Measurements from ENCODE around the gene RPL4. TPM values are rescaled to one million over a fixed set of nuclear protein-coding genes. Genes with fewer than 3 reads are reported as not detected.

Gene RPL4
- total RNA-seq, 1 experiment from 2014 or later = 3,648 TPM

- H3K4me3 Mint-ChIP-seq = no peak overlapping the region
- TF ChIP-seq USF2 (CRISPR knock-in tag; IDR thresholded peaks at IDR 0.05) (peak; percentile 41), ELF4 (CRISPR knock-in tag; IDR thresholded peaks at IDR 0.05; ENCODE audit: low read depth) (no peak)
- no peak for DNase-seq (ENCODE audit: low spot score)
- peaks cover 12% of the 10 kb centered on the region for H3K4me1 Mint-ChIP-seq
- no peaks in the 10 kb centered on the region for H3K9me3 Mint-ChIP-seq
- ChIA-PET POLR2A (no interaction called here), CTCF (no interaction called here)
- H3K27ac Mint-ChIP-seq = peak overlapping the region; percentile 59
- H3K36me3 Mint-ChIP-seq = peaks cover 60% of the 10 kb centered on the region
- no peaks in the 10 kb centered on the region for H3K27me3 Mint-ChIP-seq (ENCODE audit: low read depth)
- ATAC-seq = no peak
Observed at GRCh38 chr15:66494262-66494661, 10.4 kb downstream of the RPL4 start.

GRCh38 chr15:66491846-66492245 lies 12.8 kb downstream of the RPL4 start:
- TF ChIP-seq ATF3 (CRISPR knock-in tag; conservative IDR thresholded peaks at IDR 0.05) = no peak
- no peak for TF ChIP-seq SMAD4 (CRISPR knock-in tag; IDR thresholded peaks at IDR 0.05)
- no peak for TF ChIP-seq GRHL2 (CRISPR knock-in tag; IDR thresholded peaks at IDR 0.05; ENCODE audit: insufficient replicate concordance, severe bottlenecking)
- no peak for TF ChIP-seq ZMAT4 (CRISPR knock-in tag; IDR thresholded peaks at IDR 0.05)
- TF ChIP-seq AR (CRISPR knock-in tag; IDR thresholded peaks at IDR 0.05) = no peak
- no peak for TF ChIP-seq TP53 (CRISPR knock-in tag; IDR thresholded peaks at IDR 0.05)
- TF ChIP-seq USF1 (CRISPR knock-in tag; IDR thresholded peaks at IDR 0.05) = no peak
- TF ChIP-seq ATF1 (CRISPR knock-in tag; IDR thresholded peaks at IDR 0.05) = no peak
- no peak for TF ChIP-seq ZBTB43 (CRISPR knock-in tag; IDR thresholded peaks at IDR 0.05)
- no peak for TF ChIP-seq ZNF121 (CRISPR knock-in tag; IDR thresholded peaks at IDR 0.05)
- TF ChIP-seq SMAD3 (CRISPR knock-in tag; IDR thresholded peaks at IDR 0.05; ENCODE audit: borderline replicate concordance) = no peak
- TF ChIP-seq ZNF138 (CRISPR knock-in tag; conservative IDR thresholded peaks at IDR 0.05) = no peak
- no peak for TF ChIP-seq CREM (CRISPR knock-in tag; IDR thresholded peaks at IDR 0.05)
- no peak for TF ChIP-seq CBFB (CRISPR knock-in tag; IDR thresholded peaks at IDR 0.05; ENCODE audit: low read depth)
- TF ChIP-seq FOXP4 (CRISPR knock-in tag; IDR thresholded peaks at IDR 0.05) = no peak
- no peak for TF ChIP-seq TEAD4 (CRISPR knock-in tag; IDR thresholded peaks at IDR 0.05)
- TF ChIP-seq ATF2 (CRISPR knock-in tag; IDR thresholded peaks at IDR 0.05; ENCODE audit: borderline replicate concordance, low read depth) = no peak
- TF ChIP-seq NR2C2 (CRISPR knock-in tag; IDR thresholded peaks at IDR 0.05) = no peak
- CTCF ChIA-PET = interaction anchor here (1.5 kb wide), 1 partner anchor 105 kb away, joined by 6 read pairs; the partner anchor contains the start of gene MAP2K1
- Mint-ChIP-seq H3K4me1 (peaks cover 8% of the 10 kb centered on the region), H3K9me3 (no peaks in the 10 kb centered on the region), H3K4me3 (no peak overlapping the region), H3K27ac (peak overlapping the region; percentile 45; the same call in 1 of the 2 replicates), H3K36me3 (peaks cover 65% of the 10 kb centered on the region), H3K27me3 (ENCODE audit: low read depth) (no peaks in the 10 kb centered on the region)
- ATAC-seq (no peak), DNase-seq (ENCODE audit: low spot score) (no peak)
- POLR2A ChIA-PET = interaction anchor here (0.5 kb wide), 2 partner anchors 175 to 430 kb away, joined by 3 to 6 read pairs; no protein-coding TSS in a partner anchor
